NCI-H2227 (cell line): Measurements from ENCODE around the gene SPATA17.
"Not testable (repeated sequence)": the region's sequence is repeated elsewhere in the genome, so short reads cannot be mapped to it uniquely, and the experiment has no call there.

Source experiments
- DNase-seq: peaks from one replicate; lab custom pipeline; 2025; ENCODE audit not compliant: unreplicated experiment; lab: John Stamatoyannopoulos, UW

Gene SPATA17

GRCh38 chr1:217674028-217674729 is 43.0 kb downstream of the SPATA17 start:
- no peak for DNase-seq

GRCh38 chr1:217681806-217682205 is 50.7 kb downstream of the SPATA17 start:
- DNase-seq = no peak

GRCh38 chr1:217687511-217687910 is 56.4 kb downstream of the SPATA17 start:
- no peak for DNase-seq

- not testable (repeated sequence) for DNase-seq
Observed at GRCh38 chr1:217696140-217696539, 65.0 kb downstream of the SPATA17 start.

- DNase-seq = no peak
Observed at GRCh38 chr1:217703326-217703725, 72.2 kb downstream of the SPATA17 start.

- DNase-seq = no peak
Observed at GRCh38 chr1:217712925-217713597, 81.9 kb downstream of the SPATA17 start.

GRCh38 chr1:217715681-217716080 is 84.5 kb downstream of the SPATA17 start:
- no peak for DNase-seq

GRCh38 chr1:217717959-217718358 is 86.8 kb downstream of the SPATA17 start:
- no peak for DNase-seq

- DNase-seq = no peak
Observed at GRCh38 chr1:217718873-217719272, 87.7 kb downstream of the SPATA17 start.

GRCh38 chr1:217721692-217722091 is 90.5 kb downstream of the SPATA17 start:
- no peak for DNase-seq

DNA sequence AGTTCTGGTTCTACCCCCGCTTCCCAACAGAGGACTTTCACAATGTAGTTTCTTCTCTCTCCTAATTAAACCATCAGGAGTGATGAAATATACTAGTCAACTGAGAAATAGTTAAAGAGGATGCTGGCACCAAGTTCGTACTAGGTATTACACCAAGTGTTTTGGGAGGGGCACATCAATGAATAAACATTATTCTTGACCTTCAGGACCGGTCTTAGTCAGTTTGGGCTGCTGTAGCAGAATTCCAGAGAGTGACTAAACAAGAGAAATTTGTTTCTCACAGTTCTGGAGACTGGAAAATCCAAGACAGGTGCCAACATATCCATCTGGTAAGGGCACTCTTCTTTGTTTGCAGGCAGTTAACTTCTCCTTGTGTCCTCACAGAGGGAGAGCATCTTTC is 103.8 kb downstream of the SPATA17 start:
- no peak for DNase-seq

- peak; percentile 53 for DNase-seq
Observed at GRCh38 chr1:217747156-217747769, 116.1 kb downstream of the SPATA17 start.

DNA sequence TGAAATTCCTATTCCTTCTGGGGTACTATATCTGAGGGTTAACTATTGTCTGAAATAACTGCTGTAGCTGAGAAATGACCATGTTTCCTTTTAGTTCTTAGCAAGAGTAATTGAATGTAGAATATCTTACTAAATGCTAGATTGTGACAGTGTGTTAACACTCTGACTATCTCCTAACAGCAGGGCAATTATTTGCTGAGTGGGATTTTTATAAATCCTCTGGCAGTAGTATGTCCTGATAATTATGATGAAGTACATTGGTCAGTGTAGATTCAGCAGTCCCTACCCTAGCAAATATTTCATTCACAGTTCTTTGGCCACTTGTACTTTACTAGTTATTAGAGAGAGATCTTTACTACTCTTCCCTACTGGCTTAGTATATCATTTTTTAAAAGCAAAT is 138.6 kb downstream of the SPATA17 start:
- no peak for DNase-seq

DNA sequence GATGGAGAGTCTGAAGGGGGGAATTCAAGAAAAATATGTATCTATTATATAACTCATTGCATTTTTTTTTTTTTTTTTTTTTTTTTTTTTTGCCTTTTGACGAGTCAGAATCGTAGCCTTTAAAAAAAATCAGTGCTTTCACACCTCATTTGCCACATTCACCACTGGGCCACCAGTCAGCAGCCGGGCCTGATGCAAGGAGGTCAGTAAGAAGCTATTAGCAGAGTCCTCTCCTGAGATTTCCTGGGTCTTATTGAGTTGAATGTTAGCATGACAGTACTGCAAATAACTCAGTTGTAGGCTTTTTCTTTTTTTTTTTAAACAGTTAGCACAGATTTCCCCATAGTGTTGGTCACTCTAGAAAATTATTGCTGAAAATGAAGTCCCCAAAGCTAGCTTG is 139.8 kb downstream of the SPATA17 start:
- no peak for DNase-seq

DNA sequence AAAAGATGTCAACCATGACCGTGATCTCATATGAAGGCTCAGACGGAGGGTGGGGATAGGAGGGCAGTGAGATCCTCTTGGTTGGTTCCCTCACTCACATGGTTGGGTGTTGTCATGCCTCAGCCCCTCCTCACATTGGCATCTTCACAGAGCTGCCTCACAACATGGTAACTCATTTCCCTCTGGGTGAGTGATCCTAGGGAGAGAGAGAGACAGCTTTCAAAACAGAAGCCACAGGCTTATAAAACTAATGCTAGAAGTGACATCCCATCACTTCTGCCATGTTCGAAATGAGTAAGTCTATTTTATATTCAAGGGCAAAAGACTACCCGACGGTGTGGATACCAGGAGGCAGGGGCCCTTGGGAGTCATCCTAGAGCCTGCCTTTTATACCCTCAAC is 145.5 kb downstream of the SPATA17 start:
- DNase-seq = no peak

DNA sequence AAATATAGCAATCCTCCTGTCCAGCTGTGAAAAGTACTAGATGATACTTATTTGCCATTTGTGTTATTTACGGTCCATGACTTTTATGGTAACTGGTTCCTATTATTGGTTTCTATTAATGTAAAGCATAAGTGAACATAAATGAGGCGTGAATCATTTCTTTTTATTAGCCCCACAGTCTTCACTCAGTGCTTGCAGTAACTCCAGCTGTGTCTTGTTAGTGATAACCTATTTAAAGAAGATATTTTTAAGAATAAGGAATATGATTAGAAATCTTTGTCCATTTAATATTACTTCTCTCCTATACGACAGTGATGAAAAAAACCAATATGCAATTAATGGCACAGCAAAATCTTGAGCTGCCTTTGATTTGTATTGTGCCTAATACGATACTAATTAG is 149.9 kb downstream of the SPATA17 start:
- peak; percentile 10 for DNase-seq

- no peak for DNase-seq
Observed at GRCh38 chr1:217791091-217791490, 159.9 kb downstream of the SPATA17 start.

GRCh38 chr1:217805792-217806191 is 174.6 kb downstream of the SPATA17 start:
- no peak for DNase-seq

- no peak for DNase-seq
Observed at GRCh38 chr1:217812175-217812574, 181.0 kb downstream of the SPATA17 start.

- no peak for DNase-seq
Observed at GRCh38 chr1:217813031-217813430, 181.9 kb downstream of the SPATA17 start.

GRCh38 chr1:217837691-217838090 is 206.5 kb downstream of the SPATA17 start:
- DNase-seq = no peak

DNA sequence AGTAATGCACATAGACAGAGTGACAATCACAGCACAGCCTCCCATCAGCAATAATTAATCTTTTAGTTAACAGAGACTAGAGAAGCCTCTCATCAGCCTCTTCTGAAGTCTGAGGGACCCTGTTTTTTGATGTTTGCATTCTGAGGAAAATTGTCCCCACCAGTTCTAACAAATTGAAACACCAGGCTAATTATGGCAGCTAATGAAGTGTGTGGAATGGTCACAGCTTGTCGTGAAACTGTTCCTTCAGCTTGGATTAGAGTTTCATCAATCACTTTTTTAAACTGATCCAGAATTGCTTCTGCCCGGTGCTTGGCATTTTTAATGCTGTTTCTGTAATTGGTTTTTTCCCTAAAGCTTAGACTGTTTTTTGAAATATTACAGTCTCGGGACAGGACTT is 208.0 kb downstream of the SPATA17 start:
- no peak for DNase-seq
